Measurements from ENCODE around the gene CCDC194. TPM values are rescaled to one million over a fixed set of nuclear protein-coding genes. Genes with fewer than 3 reads are reported as not detected.
A peak's percentile ranks its signal among the peaks of the same experiment; 100 is the strongest.

CCDC194 gene
- total RNA-seq, 1 donor from 2014 or later, result 0.56 TPM

DNA sequence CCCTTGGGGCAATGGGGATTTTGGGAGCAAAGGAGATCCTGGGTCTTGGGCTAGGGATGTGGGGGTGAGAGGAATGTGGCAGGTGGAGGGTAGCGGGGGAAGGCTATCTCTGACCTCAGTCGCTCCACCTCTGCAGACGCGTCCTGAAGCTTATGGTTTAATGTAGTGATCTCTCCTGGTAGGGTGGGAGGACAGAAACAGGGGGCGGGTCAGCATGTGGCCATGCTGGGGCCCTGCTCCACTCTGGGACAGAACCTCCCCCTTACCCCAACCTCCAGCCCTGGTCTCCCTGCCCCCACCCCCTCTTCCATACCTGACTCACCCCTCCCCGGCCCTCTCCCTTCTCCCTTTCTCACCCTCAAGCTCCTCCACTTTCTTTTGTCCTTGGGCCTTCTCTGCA is 10.0 kb upstream of the CCDC194 start:
- Mint-ChIP-seq H3K4me1 (peaks cover 40% of the 10 kb centered on the region), H3K4me3 (peak overlapping the region; percentile 86), H3K9me3 (no peaks in the 10 kb centered on the region), H3K27ac (no peak overlapping the region), H3K36me3 (no peaks in the 10 kb centered on the region), H3K27me3 (ENCODE audit: insufficient read depth, low read depth) (peaks cover 3% of the 10 kb centered on the region)
- no peaks in the 10 kb centered on the region for H3K36me3 ChIP-seq
- H3K9me3 ChIP-seq (ENCODE audit: low read depth), result no peaks in the 10 kb centered on the region
- peak overlapping the region; percentile 61 for H3K4me3 ChIP-seq
- no peak for DNase-seq (ENCODE audit: low spot score)
- no peaks in the 10 kb centered on the region for H3K27me3 ChIP-seq
- TF ChIP-seq EZH2 (IDR thresholded peaks at IDR 0.05) (no peak), EZH2phosphoT487 (IDR thresholded peaks at IDR 0.05) (no peak)
- TF ChIP-seq, protein P1, sequence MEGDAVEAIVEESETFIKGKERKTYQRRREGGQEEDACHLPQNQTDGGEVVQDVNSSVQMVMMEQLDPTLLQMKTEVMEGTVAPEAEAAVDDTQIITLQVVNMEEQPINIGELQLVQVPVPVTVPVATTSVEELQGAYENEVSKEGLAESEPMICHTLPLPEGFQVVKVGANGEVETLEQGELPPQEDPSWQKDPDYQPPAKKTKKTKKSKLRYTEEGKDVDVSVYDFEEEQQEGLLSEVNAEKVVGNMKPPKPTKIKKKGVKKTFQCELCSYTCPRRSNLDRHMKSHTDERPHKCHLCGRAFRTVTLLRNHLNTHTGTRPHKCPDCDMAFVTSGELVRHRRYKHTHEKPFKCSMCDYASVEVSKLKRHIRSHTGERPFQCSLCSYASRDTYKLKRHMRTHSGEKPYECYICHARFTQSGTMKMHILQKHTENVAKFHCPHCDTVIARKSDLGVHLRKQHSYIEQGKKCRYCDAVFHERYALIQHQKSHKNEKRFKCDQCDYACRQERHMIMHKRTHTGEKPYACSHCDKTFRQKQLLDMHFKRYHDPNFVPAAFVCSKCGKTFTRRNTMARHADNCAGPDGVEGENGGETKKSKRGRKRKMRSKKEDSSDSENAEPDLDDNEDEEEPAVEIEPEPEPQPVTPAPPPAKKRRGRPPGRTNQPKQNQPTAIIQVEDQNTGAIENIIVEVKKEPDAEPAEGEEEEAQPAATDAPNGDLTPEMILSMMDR (IDR thresholded peaks at IDR 0.05), result no peak
- peaks cover 19% of the 10 kb centered on the region for H3K4me1 ChIP-seq
- H3F3A ChIP-seq (ENCODE audit: low read depth), result peaks cover 43% of the 10 kb centered on the region
- peak overlapping the region; percentile 43 for H3K9ac ChIP-seq
- H3K27ac ChIP-seq, result peak overlapping the region; percentile 89
- peaks cover 7% of the 10 kb centered on the region for H4K20me1 ChIP-seq (ENCODE audit: low read depth)
- no peak overlapping the region for H2AFZ ChIP-seq (replicated peaks)
- peak overlapping the region; percentile 90 for H3K4me2 ChIP-seq
- H3K79me2 ChIP-seq (ENCODE audit: low read depth), result peaks cover 15% of the 10 kb centered on the region

- Histone ChIP-seq H3K4me3 (peak overlapping the region; percentile 61), H3K36me3 (no peaks in the 10 kb centered on the region), H3K27me3 (no peaks in the 10 kb centered on the region), H3K9ac (peak overlapping the region; percentile 43), H4K20me1 (ENCODE audit: low read depth) (peaks cover 7% of the 10 kb centered on the region), H3K9me3 (ENCODE audit: low read depth) (no peaks in the 10 kb centered on the region), H3K27ac (peak overlapping the region; percentile 89), H3F3A (ENCODE audit: low read depth) (peaks cover 43% of the 10 kb centered on the region), H3K4me2 (peak overlapping the region; percentile 90), H2AFZ (replicated peaks) (no peak overlapping the region), H3K4me1 (peaks cover 19% of the 10 kb centered on the region), H3K79me2 (ENCODE audit: low read depth) (peaks cover 15% of the 10 kb centered on the region)
- peaks cover 3% of the 10 kb centered on the region for H3K27me3 Mint-ChIP-seq (ENCODE audit: insufficient read depth, low read depth)
- H3K4me3 Mint-ChIP-seq, result peak overlapping the region; percentile 86
- no peaks in the 10 kb centered on the region for H3K9me3 Mint-ChIP-seq
- H3K27ac Mint-ChIP-seq, result no peak overlapping the region
- no peaks in the 10 kb centered on the region for H3K36me3 Mint-ChIP-seq
- peak; percentile 93 for DNase-seq (ENCODE audit: low spot score)
- H3K4me1 Mint-ChIP-seq, result peaks cover 40% of the 10 kb centered on the region
- TF ChIP-seq EZH2 (IDR thresholded peaks at IDR 0.05) (no peak), EZH2phosphoT487 (IDR thresholded peaks at IDR 0.05) (no peak)
- TF ChIP-seq, protein P1 (IDR thresholded peaks at IDR 0.05), result no peak
Measured at GRCh38 chr19:17402982-17403855, 9.2 kb upstream of the CCDC194 start.

DNA sequence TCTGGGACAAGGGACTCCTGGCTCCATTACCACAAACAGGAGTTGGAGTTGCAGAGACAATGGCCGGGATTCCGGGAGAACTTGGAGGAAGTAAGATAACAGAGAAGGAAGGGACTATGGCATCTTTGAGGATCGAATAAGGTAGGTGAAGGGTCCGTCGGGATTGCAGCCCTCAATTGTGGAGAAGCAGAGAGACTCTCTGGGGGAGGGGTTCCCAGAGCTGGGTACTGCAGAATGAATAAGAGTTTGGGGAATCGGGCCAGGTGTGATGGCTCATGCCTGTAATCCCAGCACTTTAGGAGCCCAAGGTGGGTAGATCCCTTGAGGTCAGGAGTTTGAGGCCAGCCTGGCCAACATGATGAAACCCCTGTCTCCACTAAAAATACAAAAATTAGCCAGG is 7.6 kb upstream of the CCDC194 start:
- H3K27ac Mint-ChIP-seq, result no peak overlapping the region
- Histone ChIP-seq H3K4me2 (no peak overlapping the region), H3K4me3 (no peak overlapping the region)

More for the DNA sequence above, 7.6 kb upstream of the CCDC194 start:
- no peaks in the 10 kb centered on the region for H3K9me3 Mint-ChIP-seq
- Histone ChIP-seq H3K27ac (no peak overlapping the region), H2AFZ (replicated peaks) (no peak overlapping the region), H3K9me3 (ENCODE audit: low read depth) (no peaks in the 10 kb centered on the region), H3K79me2 (ENCODE audit: low read depth) (peaks cover 15% of the 10 kb centered on the region), H3K27me3 (no peaks in the 10 kb centered on the region), H3K9ac (no peak overlapping the region), H4K20me1 (ENCODE audit: low read depth) (peaks cover 7% of the 10 kb centered on the region), H3K4me1 (peaks cover 14% of the 10 kb centered on the region), H3K36me3 (no peaks in the 10 kb centered on the region), H3F3A (ENCODE audit: low read depth) (peaks cover 38% of the 10 kb centered on the region)
- H3K4me1 Mint-ChIP-seq, result peaks cover 29% of the 10 kb centered on the region
- no peak overlapping the region for H3K4me3 Mint-ChIP-seq
- DNase-seq (ENCODE audit: low spot score), result no peak
- TF ChIP-seq, protein P1 (IDR thresholded peaks at IDR 0.05), result no peak
- TF ChIP-seq EZH2phosphoT487 (IDR thresholded peaks at IDR 0.05) (no peak), EZH2 (IDR thresholded peaks at IDR 0.05) (no peak)
- H3K36me3 Mint-ChIP-seq, result no peaks in the 10 kb centered on the region
- peaks cover 3% of the 10 kb centered on the region for H3K27me3 Mint-ChIP-seq (ENCODE audit: insufficient read depth, low read depth)

All from neural progenitor cell (in vitro differentiated cells).